HCT116 (cell line): ENCODE results near the gene GATAD1.

Source experiments
- CEBPB ChIP-seq: IDR thresholded peaks from 2 replicates; pipeline ENCODE4 v1.6.1; 2012; ENCODE audit warnings: low read depth
- EGR1 ChIP-seq: IDR thresholded peaks from 2 replicates; pipeline ENCODE4 v1.6.1; 2012; ENCODE audit warnings: low read depth
- EZH2 ChIP-seq: fragments of 200-600 bp; sonication (generic); IDR thresholded peaks from 2 replicates; pipeline ENCODE4 v1.6.1; 2017; ENCODE audit warnings: antibody characterized with exemption, mixed run types
- JUND ChIP-seq: IDR thresholded peaks from 2 replicates; pipeline ENCODE4 v1.6.1; 2012
- POLR2A ChIP-seq: IDR thresholded peaks from 2 replicates; pipeline ENCODE4 v1.7.0; 2011; ENCODE audit warnings: borderline replicate concordance; ENCODE audit not compliant: insufficient read depth, insufficient read length; ENCODE audit errors: extremely low read depth
- POLR2AphosphoS5 ChIP-seq: IDR thresholded peaks from 2 replicates; pipeline ENCODE4 v1.6.1; 2011; ENCODE audit warnings: mild to moderate bottlenecking, low read depth, low read length, moderate library complexity
- RAD21 ChIP-seq: IDR thresholded peaks from 2 replicates; pipeline ENCODE4 v1.6.1; 2012; ENCODE audit warnings: low read depth, mild to moderate bottlenecking
- REST ChIP-seq: IDR thresholded peaks from 2 replicates; pipeline ENCODE4 v1.6.1; 2012; ENCODE audit warnings: low read depth
- SP1 ChIP-seq: IDR thresholded peaks from 2 replicates; pipeline ENCODE4 v1.6.1; 2012; ENCODE audit warnings: low read depth
- SRF ChIP-seq: IDR thresholded peaks from 2 replicates; pipeline ENCODE4 v1.6.1; 2012; ENCODE audit warnings: low read depth
- ZNF274 ChIP-seq: fragments of 200-500 bp; sonication (Bioruptor generic); IDR thresholded peaks from 2 replicates; pipeline ENCODE4 v1.6.1; 2014; ENCODE audit warnings: mild to moderate bottlenecking, low read depth, low read length, inconsistent platforms
- TF ChIP-seq, protein P1 (sequence below), 3 experiments: fragments of 200-600 bp in 1 of 3; sonication (generic) in 1 of 3; IDR thresholded peaks in 2 of 3; conservative IDR thresholded peaks in 1 of 3; 2 replicates each; pipeline ENCODE4 v1.5.1; 2012 to 2017; ENCODE audit warnings: low read depth in 2 of 3, low read length in 2 of 3, antibody characterized with exemption in 1 of 3, borderline replicate concordance in 1 of 3, control low read depth in 1 of 3, mild to moderate bottlenecking in 1 of 3, mixed read lengths in 1 of 3, mixed run types in 1 of 3, moderate library complexity in 1 of 3; ENCODE audit not compliant: insufficient read depth in 1 of 3
- TF ChIP-seq, protein P2 (sequence below): IDR thresholded peaks from 2 replicates; pipeline ENCODE4 v1.6.1; 2012

DNA sequence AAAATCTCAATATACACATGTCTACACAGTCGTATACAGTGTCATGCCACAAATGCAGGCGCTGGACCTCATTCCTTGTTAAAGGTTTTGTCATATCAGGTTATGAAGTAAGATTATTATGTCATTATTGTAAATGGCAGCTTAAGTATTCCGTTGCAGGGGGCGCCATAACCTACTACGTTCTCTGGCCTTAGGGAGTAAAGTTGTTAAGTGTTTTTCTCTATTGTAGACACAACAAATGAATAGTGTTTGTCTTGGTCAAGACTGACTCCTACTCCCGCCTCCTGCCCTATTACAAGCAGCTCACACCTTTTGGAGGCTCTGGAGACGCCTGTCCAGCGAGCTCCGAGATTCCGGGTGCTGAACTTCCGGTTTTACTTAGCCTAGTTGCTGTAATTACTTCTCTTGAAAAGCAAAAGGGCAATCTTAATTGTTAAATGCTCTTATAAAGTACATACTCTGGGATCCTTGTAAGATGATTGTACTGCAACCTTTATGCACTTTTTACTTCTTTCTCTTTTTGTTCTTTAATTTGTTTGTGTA is 994 bp downstream of the GATAD1 start:
- TF ChIP-seq, protein P1, sequence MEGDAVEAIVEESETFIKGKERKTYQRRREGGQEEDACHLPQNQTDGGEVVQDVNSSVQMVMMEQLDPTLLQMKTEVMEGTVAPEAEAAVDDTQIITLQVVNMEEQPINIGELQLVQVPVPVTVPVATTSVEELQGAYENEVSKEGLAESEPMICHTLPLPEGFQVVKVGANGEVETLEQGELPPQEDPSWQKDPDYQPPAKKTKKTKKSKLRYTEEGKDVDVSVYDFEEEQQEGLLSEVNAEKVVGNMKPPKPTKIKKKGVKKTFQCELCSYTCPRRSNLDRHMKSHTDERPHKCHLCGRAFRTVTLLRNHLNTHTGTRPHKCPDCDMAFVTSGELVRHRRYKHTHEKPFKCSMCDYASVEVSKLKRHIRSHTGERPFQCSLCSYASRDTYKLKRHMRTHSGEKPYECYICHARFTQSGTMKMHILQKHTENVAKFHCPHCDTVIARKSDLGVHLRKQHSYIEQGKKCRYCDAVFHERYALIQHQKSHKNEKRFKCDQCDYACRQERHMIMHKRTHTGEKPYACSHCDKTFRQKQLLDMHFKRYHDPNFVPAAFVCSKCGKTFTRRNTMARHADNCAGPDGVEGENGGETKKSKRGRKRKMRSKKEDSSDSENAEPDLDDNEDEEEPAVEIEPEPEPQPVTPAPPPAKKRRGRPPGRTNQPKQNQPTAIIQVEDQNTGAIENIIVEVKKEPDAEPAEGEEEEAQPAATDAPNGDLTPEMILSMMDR (IDR thresholded peaks at IDR 0.05 in 2 of 3, conservative IDR thresholded peaks at IDR 0.05 in 1 of 3; ENCODE audit: borderline replicate concordance in 1 of 3, insufficient read depth in 1 of 3, low read depth in 2 of 3, low read length in 2 of 3), result peak; percentile 27 to 48 (median 34); a peak in 4 of 6 replicates
- peak; percentile 32 for TF ChIP-seq RAD21
- TF ChIP-seq, protein P2, sequence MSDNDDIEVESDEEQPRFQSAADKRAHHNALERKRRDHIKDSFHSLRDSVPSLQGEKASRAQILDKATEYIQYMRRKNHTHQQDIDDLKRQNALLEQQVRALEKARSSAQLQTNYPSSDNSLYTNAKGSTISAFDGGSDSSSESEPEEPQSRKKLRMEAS, result peak; percentile 8; the same call in 1 of the 2 replicates
- no peak for TF ChIP-seq ZNF274
- TF ChIP-seq SRF, result no peak
- peak; percentile 51; the same call in 1 of the 2 replicates for TF ChIP-seq POLR2AphosphoS5
- TF ChIP-seq REST, result no peak
- no peak; the same call in 1 of the 2 replicates for TF ChIP-seq EGR1
- no peak for TF ChIP-seq POLR2A
- TF ChIP-seq JUND, result no peak; the same call in none of the 2 replicates
- no peak for TF ChIP-seq EZH2
- no peak for TF ChIP-seq CEBPB
- 0 out of 2 replicates have a peak, but pooled peaks have one; percentile 18 for TF ChIP-seq SP1
